GM21390 (cell line): ENCODE data around the gene HAND1.

Experiments used
- ATAC-seq: cut with Tn5 transposase; IDR thresholded peaks from one replicate; pipeline ENCODE4 v1.9.1; 2021; ENCODE audit not compliant: unreplicated experiment

Gene HAND1

GRCh38 chr5:154479944-154480750 lies 2.1 kb upstream of the HAND1 start:
- no peak for ATAC-seq

- ATAC-seq: no peak
Measured at GRCh38 chr5:154479160-154479943, 1.3 kb upstream of the HAND1 start.

GRCh38 chr5:154478752-154479159 lies 729 bp upstream of the HAND1 start:
- no peak for ATAC-seq

- ATAC-seq: no peak
Measured at GRCh38 chr5:154477382-154478223, 424 bp downstream of the HAND1 start.

GRCh38 chr5:154476354-154477205 lies 1.4 kb downstream of the HAND1 start:
- ATAC-seq: no peak

GRCh38 chr5:154475591-154476353 lies 2.3 kb downstream of the HAND1 start:
- ATAC-seq: no peak

GRCh38 chr5:154474396-154475334 lies 3.4 kb downstream of the HAND1 start:
- no peak for ATAC-seq

GRCh38 chr5:154473581-154474283 lies 4.3 kb downstream of the HAND1 start:
- no peak for ATAC-seq

- ATAC-seq: no peak
Measured at GRCh38 chr5:154472871-154473580, 5.0 kb downstream of the HAND1 start.

- no peak for ATAC-seq
Measured at GRCh38 chr5:154470947-154471870, 6.8 kb downstream of the HAND1 start.

- no peak for ATAC-seq
Measured at GRCh38 chr5:154470137-154470536, 7.9 kb downstream of the HAND1 start.

- ATAC-seq: peak; percentile 93
Measured at GRCh38 chr5:154467655-154468354, 10.2 kb downstream of the HAND1 start.

- ATAC-seq: no peak
Measured at GRCh38 chr5:154466671-154467070, 11.4 kb downstream of the HAND1 start.

- no peak for ATAC-seq
Measured at GRCh38 chr5:154466147-154466546, 11.9 kb downstream of the HAND1 start.

- no peak for ATAC-seq
Measured at GRCh38 chr5:154465169-154465568, 12.9 kb downstream of the HAND1 start.

GRCh38 chr5:154464438-154464837 lies 13.6 kb downstream of the HAND1 start:
- no peak for ATAC-seq
